OCI-LY7 (cell line): ENCODE data around the gene ZNF407. TPM values are rescaled to one million over a fixed set of nuclear protein-coding genes. Genes with fewer than 3 reads are reported as not detected.

Experiments used
- BruUV-seq: library from RNA; stranded (reverse); fragments of 400-500 nt; replicated peaks from 2 replicates; lab custom pipeline; 2021; lab: Mats Ljungman, UMichigan
- CTCF ChIA-PET: fragments of 300-600 bp; sonication (Branson Sonifier 250); formaldehyde crosslinking; loops from one replicate; lab custom pipeline; 2022; ENCODE audit warnings: antibody characterized with exemption; ENCODE audit not compliant: unreplicated experiment; lab: Charles Lee
- POLR2A ChIA-PET: fragments of 300-600 bp; sonication (Branson Sonifier 250); formaldehyde crosslinking; loops from one replicate; lab custom pipeline; 2022; ENCODE audit warnings: antibody characterized with exemption; lab: Charles Lee
- DNase-seq: peaks from one replicate; pipeline ENCODE4 v3.0.0-alpha.2; 2015; ENCODE audit warnings: low spot score
- H2AFZ ChIP-seq: fragments of 200-600 bp; sonication (generic), shearing (Covaris generic); 2 replicates; pipeline ENCODE4 v1.6.1; 2014; ENCODE audit warnings: mild to moderate bottlenecking, antibody characterized with exemption, low read length, moderate library complexity
- H3K27ac ChIP-seq: fragments of 200-600 bp; sonication (generic); 2 replicates; pipeline ENCODE4 v1.5.1; 2014; ENCODE audit warnings: mixed run types, low read depth, mild to moderate bottlenecking, moderate library complexity, low read length, inconsistent platforms; ENCODE audit not compliant: poor library complexity, severe bottlenecking
- H3K36me3 ChIP-seq: fragments of 200-600 bp; sonication (generic); 2 replicates; pipeline ENCODE4 v1.6.1; 2014; ENCODE audit warnings: mild to moderate bottlenecking, antibody characterized with exemption, low read length, moderate library complexity, mixed read lengths; ENCODE audit not compliant: insufficient read depth
- H3K4me1 ChIP-seq: fragments of 200-600 bp; sonication (generic); 2 replicates; pipeline ENCODE4 v1.5.1; 2014; ENCODE audit warnings: mild to moderate bottlenecking, low read length; ENCODE audit not compliant: insufficient read depth, poor library complexity, severe bottlenecking
- H3K4me2 ChIP-seq: fragments of 200-600 bp; sonication (generic); 2 replicates; pipeline ENCODE4 v1.6.1; 2014; ENCODE audit warnings: mild to moderate bottlenecking, low read length
- H3K4me3 ChIP-seq: fragments of 200-600 bp; sonication (generic); 2 replicates; pipeline ENCODE4 v1.5.1; 2014; ENCODE audit warnings: mild to moderate bottlenecking, low read depth, low read length; ENCODE audit not compliant: poor library complexity, severe bottlenecking
- H3K79me2 ChIP-seq: fragments of 200-600 bp; sonication (generic); 2 replicates; pipeline ENCODE4 v1.6.1; 2016; ENCODE audit warnings: low read depth, mild to moderate bottlenecking, low read length, moderate library complexity, mixed read lengths; ENCODE audit not compliant: insufficient read depth
- H3K9me2 ChIP-seq: fragments of 200-600 bp; sonication (generic); 2 replicates; pipeline ENCODE4 v1.6.1; 2016; ENCODE audit warnings: mild to moderate bottlenecking, low read length, mixed read lengths; ENCODE audit not compliant: insufficient read depth
- H3K9me3 ChIP-seq: fragments of 200-600 bp; sonication (generic); 2 replicates; pipeline ENCODE4 v1.6.1; 2014; ENCODE audit warnings: mild to moderate bottlenecking, mixed run types, low read length, mixed read lengths
- H4K20me1 ChIP-seq: fragments of 200-600 bp; sonication (generic); 2 replicates; pipeline ENCODE4 v1.6.1; 2014; ENCODE audit warnings: mild to moderate bottlenecking, antibody characterized with exemption, low read length, moderate library complexity, mixed read lengths; ENCODE audit not compliant: insufficient read depth
- EZH2phosphoT487 ChIP-seq: fragments of 200-600 bp; sonication (generic); IDR thresholded peaks from 2 replicates; pipeline ENCODE4 v1.6.1; 2018; ENCODE audit warnings: low read depth, borderline replicate concordance, mild to moderate bottlenecking, mixed run types, antibody characterized with exemption, low read length, moderate library complexity, mixed read lengths
- intact Hi-C: fragments of 100-400 bp; cut with micrococcal nuclease; formaldehyde crosslinking; loops from one replicate; pipeline ENCODE4 v1.10.0; 2022; ENCODE audit not compliant: unreplicated experiment
- total RNA-seq, 2 experiments: library from RNA; depleted of rRNA in 1 of 2; stranded (reverse); fragments of >200 nt in 1 of 2; shearing (Covaris generic) in 1 of 2; gene quantifications; 2 replicates each; pipeline ENCODE4 v1.2.3, GENCODE V29; 2014 to 2022
- TF ChIP-seq, protein P1 (sequence below): fragments of 200-600 bp; sonication (generic); conservative IDR thresholded peaks from 2 replicates; pipeline ENCODE4 v1.5.1; 2014; ENCODE audit warnings: mild to moderate bottlenecking, antibody characterized with exemption, low read length, moderate library complexity, mixed read lengths

The ZNF407 gene
- total RNA-seq, 2 experiments from 2014 or later: 8.9 to 11.9 TPM

DNA sequence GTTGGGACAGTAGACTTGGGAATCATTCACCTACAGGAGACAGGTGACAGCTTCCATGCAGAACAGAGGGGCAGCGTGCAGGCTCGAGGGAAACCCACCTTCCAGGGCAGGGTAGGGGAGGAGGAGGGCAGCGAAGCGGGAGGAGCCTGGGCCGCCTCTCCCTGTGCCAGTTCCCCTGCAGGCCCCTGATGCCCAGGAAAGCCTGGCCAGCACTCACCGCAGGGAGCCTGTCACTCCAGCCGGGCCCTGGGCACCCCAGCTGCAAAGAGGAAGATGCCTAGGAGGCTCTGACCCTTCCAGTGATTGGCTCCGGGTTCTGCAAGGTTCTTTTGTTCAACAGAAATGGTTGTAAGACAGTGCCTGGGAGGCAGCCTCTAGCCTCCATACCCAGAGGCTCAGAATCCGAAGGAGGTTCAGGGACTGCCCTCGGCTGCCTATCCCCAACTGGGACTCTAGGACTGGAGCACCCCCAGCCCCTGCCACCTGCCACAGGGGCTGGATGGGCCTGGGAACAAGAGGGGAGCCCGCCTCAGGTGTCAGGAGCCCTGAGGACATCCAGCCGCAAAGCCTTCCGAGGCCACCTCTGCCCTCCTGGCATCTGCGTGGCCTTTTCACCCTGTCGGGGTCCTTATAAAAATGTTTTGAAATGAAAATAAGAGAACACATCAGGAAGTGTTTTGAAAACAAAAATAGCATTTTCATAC lies 508.0 kb downstream of the ZNF407 start:
- ChIA-PET CTCF (no interaction called here), POLR2A (no interaction called here)
- BruUV-seq: no TSS peak
- no peak for DNase-seq
- H3K4me2 ChIP-seq: no peak overlapping the region
- intact Hi-C loops: no loop called here
- H3K4me3 ChIP-seq: no peak overlapping the region
- H3K36me3 ChIP-seq: no peaks in the 10 kb centered on the region
- no peaks in the 10 kb centered on the region for H3K9me2 ChIP-seq
- H3K27ac ChIP-seq: no peak overlapping the region
- H3K9me3 ChIP-seq: no peaks in the 10 kb centered on the region
- TF ChIP-seq EZH2phosphoT487: no peak
- TF ChIP-seq, protein P1, sequence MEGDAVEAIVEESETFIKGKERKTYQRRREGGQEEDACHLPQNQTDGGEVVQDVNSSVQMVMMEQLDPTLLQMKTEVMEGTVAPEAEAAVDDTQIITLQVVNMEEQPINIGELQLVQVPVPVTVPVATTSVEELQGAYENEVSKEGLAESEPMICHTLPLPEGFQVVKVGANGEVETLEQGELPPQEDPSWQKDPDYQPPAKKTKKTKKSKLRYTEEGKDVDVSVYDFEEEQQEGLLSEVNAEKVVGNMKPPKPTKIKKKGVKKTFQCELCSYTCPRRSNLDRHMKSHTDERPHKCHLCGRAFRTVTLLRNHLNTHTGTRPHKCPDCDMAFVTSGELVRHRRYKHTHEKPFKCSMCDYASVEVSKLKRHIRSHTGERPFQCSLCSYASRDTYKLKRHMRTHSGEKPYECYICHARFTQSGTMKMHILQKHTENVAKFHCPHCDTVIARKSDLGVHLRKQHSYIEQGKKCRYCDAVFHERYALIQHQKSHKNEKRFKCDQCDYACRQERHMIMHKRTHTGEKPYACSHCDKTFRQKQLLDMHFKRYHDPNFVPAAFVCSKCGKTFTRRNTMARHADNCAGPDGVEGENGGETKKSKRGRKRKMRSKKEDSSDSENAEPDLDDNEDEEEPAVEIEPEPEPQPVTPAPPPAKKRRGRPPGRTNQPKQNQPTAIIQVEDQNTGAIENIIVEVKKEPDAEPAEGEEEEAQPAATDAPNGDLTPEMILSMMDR: no peak
- no peaks in the 10 kb centered on the region for H4K20me1 ChIP-seq
- no peak overlapping the region for H2AFZ ChIP-seq
- H3K4me1 ChIP-seq: no peaks in the 10 kb centered on the region
- H3K79me2 ChIP-seq: no peaks in the 10 kb centered on the region

DNA sequence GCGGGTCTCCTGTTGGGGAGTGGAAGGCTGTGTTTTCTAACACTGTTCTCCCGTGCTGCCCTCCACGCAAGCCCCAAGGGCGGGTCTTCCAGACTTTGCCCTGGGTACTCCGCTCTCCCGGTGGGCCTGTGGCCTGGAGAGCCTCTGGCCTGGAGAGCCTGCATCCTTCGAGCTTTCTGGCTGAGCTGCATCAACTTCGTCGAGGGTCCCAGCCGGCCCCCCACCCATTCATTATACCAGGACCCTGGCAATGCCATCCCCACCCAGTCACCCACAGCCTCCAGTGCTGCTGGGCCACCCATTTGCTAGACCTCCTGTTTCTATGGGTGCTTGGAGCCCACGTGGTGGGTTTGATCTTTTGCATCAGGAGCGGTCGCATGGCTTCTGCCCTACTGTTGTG lies 509.1 kb downstream of the ZNF407 start:
- H3K4me1 ChIP-seq: no peaks in the 10 kb centered on the region
- H3K4me2 ChIP-seq: no peak overlapping the region
- H3K27ac ChIP-seq: no peak overlapping the region
- H3K4me3 ChIP-seq: no peak overlapping the region
- H3K36me3 ChIP-seq: no peaks in the 10 kb centered on the region
- no peaks in the 10 kb centered on the region for H3K79me2 ChIP-seq
- no peak overlapping the region for H2AFZ ChIP-seq
- BruUV-seq: no TSS peak
- no peak for DNase-seq
- intact Hi-C loops: no loop called here
- no peaks in the 10 kb centered on the region for H4K20me1 ChIP-seq
- ChIA-PET POLR2A (no interaction called here), CTCF (no interaction called here)
- no peaks in the 10 kb centered on the region for H3K9me3 ChIP-seq
- TF ChIP-seq, protein P1: no peak
- TF ChIP-seq EZH2phosphoT487: no peak
- no peaks in the 10 kb centered on the region for H3K9me2 ChIP-seq

- no peaks in the 10 kb centered on the region for H3K79me2 ChIP-seq
- no peak overlapping the region for H3K27ac ChIP-seq
- H4K20me1 ChIP-seq: no peaks in the 10 kb centered on the region
- H2AFZ ChIP-seq: no peak overlapping the region
- intact Hi-C loops: no loop called here
- no TSS peak for BruUV-seq
- no peak for DNase-seq
- no peak overlapping the region for H3K4me3 ChIP-seq
- ChIA-PET POLR2A (no interaction called here), CTCF (no interaction called here)
- H3K4me1 ChIP-seq: no peaks in the 10 kb centered on the region
- H3K36me3 ChIP-seq: no peaks in the 10 kb centered on the region
- no peak overlapping the region for H3K4me2 ChIP-seq
- H3K9me3 ChIP-seq: no peaks in the 10 kb centered on the region
- no peaks in the 10 kb centered on the region for H3K9me2 ChIP-seq
- no peak for TF ChIP-seq EZH2phosphoT487
- TF ChIP-seq, protein P1: no peak
These were observed 509.7 kb downstream of the ZNF407 start for GRCh38 chr18:75107196-75107930.
